Pericardium fibroblast (primary cell): ENCODE measurements around the gene KANK3. TPM values are rescaled to one million over a fixed set of nuclear protein-coding genes. Genes with fewer than 3 reads are reported as not detected.

Experiments
- total RNA-seq: library from RNA; depleted of rRNA; stranded (reverse); fragments of >200 nt; gene quantifications from 2 replicates; pipeline ENCODE4 v1.2.3, GENCODE V29; 2015

The KANK3 gene
- 0.12 and 0.68 TPM in 2 replicates for total RNA-seq

DNA sequence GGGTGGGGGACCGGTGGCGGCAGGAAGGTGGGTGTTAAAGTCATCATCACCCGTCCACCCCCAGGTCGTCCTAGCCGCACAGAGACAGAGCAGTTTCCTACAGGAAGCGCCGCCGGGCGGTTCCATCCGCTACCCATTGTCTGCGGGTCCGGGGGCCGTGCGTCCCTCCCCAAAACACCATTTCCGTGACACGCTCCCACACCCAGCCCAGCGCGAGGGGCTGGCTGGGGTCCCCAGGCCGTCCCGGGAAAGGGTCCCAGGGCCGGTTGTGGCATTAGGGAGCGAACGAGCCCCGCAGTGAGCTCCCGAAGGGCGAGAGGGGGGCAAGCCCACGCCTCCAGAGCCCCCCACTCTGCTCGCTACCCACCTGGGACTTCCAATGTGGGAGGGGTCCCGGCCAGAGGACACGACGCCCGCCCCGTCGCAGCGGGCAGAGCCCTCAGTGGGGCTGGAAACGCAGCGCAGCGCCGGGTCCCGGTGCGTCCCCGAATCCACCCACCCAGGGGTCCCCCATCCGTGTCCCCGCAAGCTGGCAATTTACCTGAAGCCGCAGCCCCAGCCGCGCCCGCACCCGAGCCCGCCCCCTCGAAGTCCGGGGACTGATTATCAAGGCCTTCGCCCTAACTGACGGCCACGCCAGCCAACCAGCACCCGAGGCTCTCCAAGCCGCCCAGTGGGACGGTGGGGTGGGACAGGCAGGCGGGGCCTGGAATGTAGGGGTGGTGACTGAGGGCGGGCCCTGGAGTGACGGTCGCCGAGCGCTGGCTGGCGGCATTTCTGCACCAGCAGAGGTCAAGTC is at the start of gene KANK3:
KANK3 (minus strand) TSS at position 579 of the 799 bp plus-strand sequence. CDS start 5,434 bp downstream, outside the sequence.

DNA sequence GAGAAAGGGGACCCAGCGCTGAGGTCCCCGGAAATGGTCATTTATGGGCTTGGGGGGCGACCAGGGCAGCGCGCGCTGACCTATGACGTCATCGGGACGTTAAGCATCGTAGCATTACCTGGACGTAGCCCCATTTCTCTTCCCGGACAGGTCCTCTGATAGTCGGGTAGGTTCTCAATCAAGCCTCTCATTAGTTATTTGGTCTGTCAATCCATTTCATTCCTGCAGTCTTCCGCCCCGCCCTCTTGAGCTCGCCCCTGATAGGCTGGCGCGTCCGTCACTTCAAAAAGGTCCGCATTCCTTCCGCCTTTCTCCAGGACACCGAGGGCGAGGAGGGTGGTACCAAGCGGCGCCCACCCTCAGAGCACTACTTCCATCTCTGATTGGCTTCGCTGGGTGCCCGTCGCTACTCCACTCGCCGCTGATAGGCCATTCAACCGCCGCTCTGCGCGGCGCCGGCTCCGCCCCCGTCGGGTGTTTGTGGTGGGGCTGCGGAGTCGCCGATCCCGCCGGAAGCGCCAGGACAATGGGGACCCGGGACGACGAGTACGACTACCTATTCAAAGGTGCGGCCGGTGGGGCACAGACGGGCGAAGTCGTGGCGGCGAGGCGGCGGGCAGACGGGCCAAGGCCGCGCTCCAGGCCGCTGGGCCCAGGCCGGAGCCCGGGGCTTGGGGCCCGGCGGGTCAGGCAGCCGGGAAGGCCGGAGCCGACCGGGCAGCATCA is 47.0 kb upstream of the KANK3 start, which contains the start of gene RAB11B:
RAB11B (plus strand) TSS at position 470 of the 726 bp plus-strand sequence; CDS start at position 527, 57 bp downstream.

DNA sequence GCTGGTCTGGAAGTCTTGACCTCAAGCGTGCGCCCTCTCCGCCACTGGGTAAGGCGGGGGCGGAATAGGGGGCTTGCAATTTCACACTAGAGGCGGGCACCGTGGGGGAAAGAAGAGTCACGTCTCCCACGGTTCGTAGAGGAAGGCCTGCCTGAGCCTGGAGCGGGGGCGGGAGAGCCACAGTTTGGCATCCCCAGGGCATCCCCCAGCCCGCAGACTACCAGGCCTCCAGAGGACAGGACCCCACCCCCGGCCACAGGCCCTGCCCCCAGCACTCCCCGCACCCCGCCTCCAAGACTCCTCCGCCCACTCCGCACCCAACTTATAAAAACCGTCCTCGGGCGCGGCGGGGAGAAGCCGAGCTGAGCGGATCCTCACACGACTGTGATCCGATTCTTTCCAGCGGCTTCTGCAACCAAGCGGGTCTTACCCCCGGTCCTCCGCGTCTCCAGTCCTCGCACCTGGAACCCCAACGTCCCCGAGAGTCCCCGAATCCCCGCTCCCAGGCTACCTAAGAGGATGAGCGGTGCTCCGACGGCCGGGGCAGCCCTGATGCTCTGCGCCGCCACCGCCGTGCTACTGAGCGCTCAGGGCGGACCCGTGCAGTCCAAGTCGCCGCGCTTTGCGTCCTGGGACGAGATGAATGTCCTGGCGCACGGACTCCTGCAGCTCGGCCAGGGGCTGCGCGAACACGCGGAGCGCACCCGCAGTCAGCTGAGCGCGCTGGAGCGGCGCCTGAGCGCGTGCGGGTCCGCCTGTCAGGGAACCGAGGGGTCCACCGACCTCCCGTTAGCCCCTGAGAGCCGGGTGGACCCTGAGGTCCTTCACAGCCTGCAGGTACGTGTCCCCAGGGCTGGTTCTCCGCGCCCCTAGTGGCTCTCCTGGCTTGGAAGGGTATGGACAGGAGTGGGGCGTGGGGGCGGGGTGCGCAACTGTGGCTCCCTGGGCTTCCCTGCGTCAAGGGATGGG is 21.0 kb upstream of the KANK3 start, which contains the start of gene ANGPTL4:
ANGPTL4 (plus strand) TSS at position 353 of the 969 bp plus-strand sequence; CDS start at position 520, 167 bp downstream.

DNA sequence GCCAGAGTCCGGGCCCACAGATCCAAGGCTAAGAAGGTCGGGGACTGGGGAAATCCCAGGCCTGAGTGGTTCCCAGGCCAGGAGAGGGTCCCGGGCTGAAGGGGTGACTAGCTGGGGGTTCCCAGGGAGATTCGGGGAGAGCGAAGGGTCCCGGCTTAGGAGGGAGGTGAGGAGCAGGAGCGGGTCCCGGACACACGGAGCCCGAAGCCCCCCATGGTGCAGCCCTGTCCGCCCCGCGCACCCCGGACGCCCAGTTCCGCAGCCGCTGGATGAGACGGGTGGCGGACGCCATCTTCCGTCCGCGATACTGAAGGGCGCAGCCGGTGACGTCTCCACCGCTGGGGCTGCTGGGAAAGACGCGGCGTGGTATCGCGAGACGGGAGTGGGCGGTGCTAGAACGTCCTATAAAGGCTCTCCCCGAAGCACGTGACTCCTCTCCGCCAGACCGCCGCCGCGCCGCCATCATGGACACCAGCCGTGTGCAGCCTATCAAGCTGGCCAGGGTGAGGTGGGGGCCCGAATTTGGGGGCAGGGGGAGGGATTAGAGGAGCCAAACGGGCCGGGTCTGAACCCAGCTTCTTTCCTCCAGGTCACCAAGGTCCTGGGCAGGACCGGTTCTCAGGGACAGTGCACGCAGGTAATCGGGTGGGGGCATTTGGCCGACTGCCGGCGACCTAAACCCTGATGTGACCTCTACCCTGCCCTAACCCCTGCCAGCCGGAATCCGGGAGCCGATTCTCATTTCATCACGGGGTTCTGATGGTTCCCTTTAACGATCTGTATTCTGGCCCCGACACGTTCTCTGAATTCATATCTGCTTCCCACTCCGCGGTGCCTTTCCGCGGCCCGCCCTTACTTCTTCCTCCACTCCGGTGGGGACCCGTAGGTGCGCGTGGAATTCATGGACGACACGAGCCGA is 21.7 kb downstream of the KANK3 start, which contains the start of the genes NDUFA7 and RPS28:
NDUFA7 (minus strand) TSS at position 309 of the 919 bp plus-strand sequence; CDS start at position 292, 17 bp downstream.
RPS28 (plus strand) TSS at position 430 of the 919 bp plus-strand sequence; CDS start at position 465, 35 bp downstream.

DNA sequence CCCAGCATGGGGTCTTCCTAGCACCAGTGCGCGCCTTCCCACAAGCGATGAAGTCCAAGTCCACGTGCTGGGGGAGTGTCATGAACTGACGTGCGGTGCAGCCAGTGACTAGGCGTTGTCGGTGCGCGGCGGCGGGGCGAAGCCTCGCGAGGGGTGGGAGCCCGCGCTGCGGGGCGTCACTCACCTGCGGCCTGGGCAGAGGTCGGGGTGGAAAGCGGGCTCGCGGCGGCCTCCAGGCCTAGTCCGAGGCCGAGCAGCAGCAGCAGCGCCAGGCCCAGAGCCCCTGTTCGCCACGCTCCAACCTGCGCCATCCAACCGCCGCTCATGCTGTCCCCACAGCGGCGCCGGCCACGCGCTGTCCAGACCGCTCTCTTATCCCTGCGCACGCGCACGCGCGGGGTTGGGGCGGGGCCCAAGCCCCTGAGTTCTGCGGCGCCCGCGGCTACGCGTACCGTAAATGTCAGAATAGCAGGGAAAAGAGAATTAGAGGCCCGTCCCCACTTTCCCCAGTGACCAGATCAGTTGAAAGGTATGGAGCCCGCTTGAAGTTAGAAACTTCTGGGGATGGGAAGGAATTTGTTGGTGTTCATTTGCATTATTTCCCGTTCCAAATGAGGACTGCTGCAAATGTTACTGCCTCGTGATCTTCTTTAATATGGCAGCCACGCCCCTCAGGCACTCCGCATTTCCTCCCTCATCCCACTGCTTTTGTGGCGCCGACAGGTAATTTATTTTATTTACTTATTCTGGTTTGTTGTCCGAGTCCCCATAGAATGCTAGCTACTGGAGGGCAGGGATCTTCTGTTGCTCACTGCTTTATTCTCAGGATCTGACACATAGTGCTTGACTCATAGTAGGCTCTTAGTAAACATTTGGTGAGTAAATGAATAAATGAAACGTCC is 34.8 kb downstream of the KANK3 start, which contains the start of gene CD320:
CD320 (minus strand) TSS at position 394 of the 902 bp plus-strand sequence; CDS start at position 326, 68 bp downstream.

Other genes with a start within 250 kb of the KANK3 start
- gene FBN3, start 193.7 kb downstream of the KANK3 start, total RNA-seq: not detected in 2 replicates
- gene CERS4, start 133.9 kb downstream of the KANK3 start, total RNA-seq: 21.4 and 37.0 TPM in 2 replicates
- 57.7 and 58.6 TPM in 2 replicates for gene CD320, start 34.9 kb downstream of the KANK3 start, total RNA-seq
- 23.7 and 32.2 TPM in 2 replicates for gene NDUFA7, start 21.9 kb downstream of the KANK3 start, total RNA-seq
- 759 and 791 TPM in 2 replicates for gene RPS28, start 21.8 kb downstream of the KANK3 start, total RNA-seq
- gene ANGPTL4, start 20.9 kb upstream of the KANK3 start, total RNA-seq: 8.4 and 34.0 TPM in 2 replicates
- gene RAB11B, start 47.1 kb upstream of the KANK3 start, total RNA-seq: 23.7 and 25.4 TPM in 2 replicates
- gene MARCHF2, start 70.0 kb upstream of the KANK3 start, total RNA-seq: 37.5 and 60.3 TPM in 2 replicates
- 53.7 and 56.8 TPM in 2 replicates for gene HNRNPM, start 101.7 kb upstream of the KANK3 start, total RNA-seq
- not detected in 2 replicates for gene PRAM1, start 159.4 kb upstream of the KANK3 start, total RNA-seq
- 9.7 and 27.2 TPM in 2 replicates for gene ZNF414, start 170.9 kb upstream of the KANK3 start, total RNA-seq
- 0.51 and 0.70 TPM in 2 replicates for gene MYO1F, start 234.2 kb upstream of the KANK3 start, total RNA-seq